Measurements from ENCODE around the gene MTERF4. TPM values are rescaled to one million over a fixed set of nuclear protein-coding genes. Genes with fewer than 3 reads are reported as not detected.
A peak's percentile ranks its signal among the peaks of the same experiment; 100 is the strongest.

Gene MTERF4
- total and polyA plus RNA-seq, 2 of the 13 experiments (the other 11 are each of a cell fraction or from before 2014, with no cell fraction given), result 50.5 to 59.8 TPM

DNA sequence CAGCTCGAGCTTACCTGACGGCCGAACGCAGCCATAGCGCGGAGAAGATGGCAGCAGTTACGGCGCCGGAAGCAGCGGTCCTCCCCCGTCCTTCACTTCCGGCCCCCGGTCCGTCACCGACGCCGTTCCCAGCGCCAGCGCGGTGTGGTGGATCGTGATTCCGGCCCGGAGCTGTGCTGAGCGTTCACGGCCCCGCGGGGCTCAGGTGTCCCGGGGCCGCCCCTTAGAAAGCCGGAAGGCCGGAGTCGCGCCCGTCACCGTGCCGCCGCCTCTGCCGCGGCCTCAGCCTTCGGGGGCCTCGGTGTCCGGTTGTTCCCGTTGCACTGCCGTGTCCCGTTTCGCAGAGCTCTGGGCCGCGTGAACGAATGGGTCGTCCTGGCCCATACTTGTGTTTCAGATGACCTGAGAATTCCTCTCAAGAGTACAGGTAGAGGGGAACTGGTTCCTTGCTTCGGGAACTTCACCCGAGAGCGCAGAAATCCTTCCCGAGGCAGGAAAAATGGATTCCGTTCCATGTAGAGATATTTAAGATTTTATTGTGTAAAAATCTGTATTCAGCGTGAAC is at the start of gene MTERF4 (continued):
- TF ChIP-seq KLF6 (CRISPR knock-in tag; IDR thresholded peaks at IDR 0.05) (peak; percentile 98), ZNF558 (CRISPR knock-in tag; IDR thresholded peaks at IDR 0.05; ENCODE audit: borderline replicate concordance) (no peak; the same call in 1 of the 2 replicates), PHF21A (CRISPR knock-in tag; IDR thresholded peaks at IDR 0.05) (peak; percentile 93), ADNP (CRISPR knock-in tag; IDR thresholded peaks at IDR 0.05) (no peak), ZBTB38 (CRISPR knock-in tag; IDR thresholded peaks at IDR 0.05) (peak; percentile 99), ZNF766 (CRISPR knock-in tag; IDR thresholded peaks at IDR 0.05; ENCODE audit: borderline replicate concordance) (peak; percentile 94; the same call in 1 of the 2 replicates), ZNF30 (CRISPR knock-in tag; IDR thresholded peaks at IDR 0.05) (peak; percentile 50; the same call in 1 of the 2 replicates), ZNF724P (CRISPR knock-in tag; IDR thresholded peaks at IDR 0.05; ENCODE audit: borderline replicate concordance) (peak; percentile 98), PAX8 (CRISPR knock-in tag; IDR thresholded peaks at IDR 0.05; ENCODE audit: borderline replicate concordance) (no peak), ZBTB34 (CRISPR knock-in tag; IDR thresholded peaks at IDR 0.05) (peak; percentile 81; the same call in 1 of the 2 replicates), ZNF615 (CRISPR knock-in tag; IDR thresholded peaks at IDR 0.05; ENCODE audit: borderline replicate concordance) (no peak), TMF1 (CRISPR knock-in tag; IDR thresholded peaks at IDR 0.05; ENCODE audit: low read depth) (peak; percentile 92), TBX3 (IDR thresholded peaks at IDR 0.05; ENCODE audit: borderline replicate concordance) (peak; percentile 33; the same call in 1 of the 2 replicates), PRMT3 (CRISPR knock-in tag; IDR thresholded peaks at IDR 0.05; ENCODE audit: borderline replicate concordance, low read depth) (peak; percentile 92; the same call in 1 of the 2 replicates), SALL1 (CRISPR knock-in tag; IDR thresholded peaks at IDR 0.05) (peak; percentile 98), ETV6 (CRISPR knock-in tag; conservative IDR thresholded peaks at IDR 0.05) (peak; percentile 98), ZNF34 (CRISPR knock-in tag; IDR thresholded peaks at IDR 0.05; ENCODE audit: borderline replicate concordance) (peak; percentile 91)
- TF ChIP-seq, protein P1, sequence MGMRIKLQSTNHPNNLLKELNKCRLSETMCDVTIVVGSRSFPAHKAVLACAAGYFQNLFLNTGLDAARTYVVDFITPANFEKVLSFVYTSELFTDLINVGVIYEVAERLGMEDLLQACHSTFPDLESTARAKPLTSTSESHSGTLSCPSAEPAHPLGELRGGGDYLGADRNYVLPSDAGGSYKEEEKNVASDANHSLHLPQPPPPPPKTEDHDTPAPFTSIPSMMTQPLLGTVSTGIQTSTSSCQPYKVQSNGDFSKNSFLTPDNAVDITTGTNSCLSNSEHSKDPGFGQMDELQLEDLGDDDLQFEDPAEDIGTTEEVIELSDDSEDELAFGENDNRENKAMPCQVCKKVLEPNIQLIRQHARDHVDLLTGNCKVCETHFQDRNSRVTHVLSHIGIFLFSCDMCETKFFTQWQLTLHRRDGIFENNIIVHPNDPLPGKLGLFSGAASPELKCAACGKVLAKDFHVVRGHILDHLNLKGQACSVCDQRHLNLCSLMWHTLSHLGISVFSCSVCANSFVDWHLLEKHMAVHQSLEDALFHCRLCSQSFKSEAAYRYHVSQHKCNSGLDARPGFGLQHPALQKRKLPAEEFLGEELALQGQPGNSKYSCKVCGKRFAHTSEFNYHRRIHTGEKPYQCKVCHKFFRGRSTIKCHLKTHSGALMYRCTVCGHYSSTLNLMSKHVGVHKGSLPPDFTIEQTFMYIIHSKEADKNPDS (CRISPR knock-in tag; IDR thresholded peaks at IDR 0.05), result no peak
- TF ChIP-seq, protein P2, sequence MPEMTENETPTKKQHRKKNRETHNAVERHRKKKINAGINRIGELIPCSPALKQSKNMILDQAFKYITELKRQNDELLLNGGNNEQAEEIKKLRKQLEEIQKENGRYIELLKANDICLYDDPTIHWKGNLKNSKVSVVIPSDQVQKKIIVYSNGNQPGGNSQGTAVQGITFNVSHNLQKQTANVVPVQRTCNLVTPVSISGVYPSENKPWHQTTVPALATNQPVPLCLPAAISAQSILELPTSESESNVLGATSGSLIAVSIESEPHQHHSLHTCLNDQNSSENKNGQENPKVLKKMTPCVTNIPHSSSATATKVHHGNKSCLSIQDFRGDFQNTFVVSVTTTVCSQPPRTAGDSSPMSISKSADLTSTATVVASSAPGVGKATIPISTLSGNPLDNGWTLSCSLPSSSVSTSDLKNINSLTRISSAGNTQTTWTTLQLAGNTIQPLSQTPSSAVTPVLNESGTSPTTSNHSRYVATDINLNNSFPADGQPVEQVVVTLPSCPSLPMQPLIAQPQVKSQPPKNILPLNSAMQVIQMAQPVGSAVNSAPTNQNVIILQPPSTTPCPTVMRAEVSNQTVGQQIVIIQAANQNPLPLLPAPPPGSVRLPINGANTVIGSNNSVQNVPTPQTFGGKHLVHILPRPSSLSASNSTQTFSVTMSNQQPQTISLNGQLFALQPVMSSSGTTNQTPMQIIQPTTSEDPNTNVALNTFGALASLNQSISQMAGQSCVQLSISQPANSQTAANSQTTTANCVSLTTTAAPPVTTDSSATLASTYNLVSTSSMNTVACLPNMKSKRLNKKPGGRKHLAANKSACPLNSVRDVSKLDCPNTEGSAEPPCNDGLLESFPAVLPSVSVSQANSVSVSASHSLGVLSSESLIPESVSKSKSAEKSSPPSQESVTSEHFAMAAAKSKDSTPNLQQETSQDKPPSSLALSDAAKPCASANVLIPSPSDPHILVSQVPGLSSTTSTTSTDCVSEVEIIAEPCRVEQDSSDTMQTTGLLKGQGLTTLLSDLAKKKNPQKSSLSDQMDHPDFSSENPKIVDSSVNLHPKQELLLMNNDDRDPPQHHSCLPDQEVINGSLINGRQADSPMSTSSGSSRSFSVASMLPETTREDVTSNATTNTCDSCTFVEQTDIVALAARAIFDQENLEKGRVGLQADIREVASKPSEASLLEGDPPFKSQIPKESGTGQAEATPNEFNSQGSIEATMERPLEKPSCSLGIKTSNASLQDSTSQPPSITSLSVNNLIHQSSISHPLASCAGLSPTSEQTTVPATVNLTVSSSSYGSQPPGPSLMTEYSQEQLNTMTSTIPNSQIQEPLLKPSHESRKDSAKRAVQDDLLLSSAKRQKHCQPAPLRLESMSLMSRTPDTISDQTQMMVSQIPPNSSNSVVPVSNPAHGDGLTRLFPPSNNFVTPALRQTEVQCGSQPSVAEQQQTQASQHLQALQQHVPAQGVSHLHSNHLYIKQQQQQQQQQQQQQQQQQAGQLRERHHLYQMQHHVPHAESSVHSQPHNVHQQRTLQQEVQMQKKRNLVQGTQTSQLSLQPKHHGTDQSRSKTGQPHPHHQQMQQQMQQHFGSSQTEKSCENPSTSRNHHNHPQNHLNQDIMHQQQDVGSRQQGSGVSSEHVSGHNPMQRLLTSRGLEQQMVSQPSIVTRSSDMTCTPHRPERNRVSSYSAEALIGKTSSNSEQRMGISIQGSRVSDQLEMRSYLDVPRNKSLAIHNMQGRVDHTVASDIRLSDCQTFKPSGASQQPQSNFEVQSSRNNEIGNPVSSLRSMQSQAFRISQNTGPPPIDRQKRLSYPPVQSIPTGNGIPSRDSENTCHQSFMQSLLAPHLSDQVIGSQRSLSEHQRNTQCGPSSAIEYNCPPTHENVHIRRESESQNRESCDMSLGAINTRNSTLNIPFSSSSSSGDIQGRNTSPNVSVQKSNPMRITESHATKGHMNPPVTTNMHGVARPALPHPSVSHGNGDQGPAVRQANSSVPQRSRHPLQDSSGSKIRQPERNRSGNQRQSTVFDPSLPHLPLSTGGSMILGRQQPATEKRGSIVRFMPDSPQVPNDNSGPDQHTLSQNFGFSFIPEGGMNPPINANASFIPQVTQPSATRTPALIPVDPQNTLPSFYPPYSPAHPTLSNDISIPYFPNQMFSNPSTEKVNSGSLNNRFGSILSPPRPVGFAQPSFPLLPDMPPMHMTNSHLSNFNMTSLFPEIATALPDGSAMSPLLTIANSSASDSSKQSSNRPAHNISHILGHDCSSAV (CRISPR knock-in tag; IDR thresholded peaks at IDR 0.05; ENCODE audit: borderline replicate concordance), result peak; percentile 83; the same call in 1 of the 2 replicates
